PC-3 (cell line): ENCODE data around the gene TYW3. TPM values are rescaled to one million over a fixed set of nuclear protein-coding genes. Genes with fewer than 3 reads are reported as not detected.

Source experiments
- ATAC-seq: fragments of 200-7000 bp; cut with Tn5 transposase; 2 replicates; pipeline ENCODE4 v1.9.1; 2020; ENCODE audit warnings: mild to moderate bottlenecking, moderate library complexity
- BruUV-seq: library from RNA; stranded (reverse); fragments of 400-500 nt; replicated peaks from 2 replicates; lab custom pipeline; 2021; lab: Mats Ljungman, UMichigan
- CTCF ChIA-PET: fragments of 300-600 bp; sonication (Branson Sonifier 250); formaldehyde crosslinking; loops from one replicate; lab custom pipeline; 2022; ENCODE audit warnings: antibody characterized with exemption; lab: Charles Lee
- POLR2A ChIA-PET: fragments of 300-600 bp; sonication (Branson Sonifier 250); formaldehyde crosslinking; loops from one replicate; lab custom pipeline; 2022; ENCODE audit warnings: antibody characterized with exemption; ENCODE audit not compliant: unreplicated experiment; lab: Charles Lee
- DNase-seq: peaks from one replicate; pipeline ENCODE4 v3.0.0-alpha.2; 2015
- H2AFZ ChIP-seq: fragments of 300-600 bp; sonication (generic); 2 replicates; pipeline ENCODE4 v1.6.0; 2016; ENCODE audit warnings: antibody characterized with exemption, low read length
- H3F3A ChIP-seq: fragments of 300-600 bp; sonication (generic); one replicate; pipeline ENCODE4 v1.6.0; 2017; ENCODE audit warnings: antibody characterized with exemption, low read length, control low read depth, mild to moderate bottlenecking; ENCODE audit not compliant: unreplicated experiment
- H3K27ac ChIP-seq: fragments of 300-600 bp; sonication (generic); 2 replicates; pipeline ENCODE4 v1.5.1; 2016; ENCODE audit warnings: mild to moderate bottlenecking, low read length
- H3K27me3 ChIP-seq: fragments of 300-600 bp; sonication (generic); 2 replicates; pipeline ENCODE4 v1.6.1; 2016; ENCODE audit warnings: low read length, mixed read lengths
- H3K36me3 ChIP-seq: fragments of 300-600 bp; sonication (generic); 2 replicates; pipeline ENCODE4 v1.6.1; 2016; ENCODE audit warnings: low read depth, mixed run types, low read length, mixed read lengths
- H3K4me1 ChIP-seq: fragments of 300-600 bp; sonication (generic); 2 replicates; pipeline ENCODE4 v1.5.1; 2016; ENCODE audit warnings: low read length; ENCODE audit not compliant: insufficient read depth
- H3K4me2 ChIP-seq: fragments of 300-600 bp; sonication (generic); 2 replicates; pipeline ENCODE4 v1.6.0; 2016; ENCODE audit warnings: low read length
- H3K4me3 ChIP-seq: fragments of 300-600 bp; sonication (generic); 2 replicates; pipeline ENCODE4 v1.5.1; 2016; ENCODE audit warnings: mild to moderate bottlenecking, low read length, mixed read lengths
- H3K79me2 ChIP-seq: fragments of 300-600 bp; sonication (generic); 2 replicates; pipeline ENCODE4 v1.6.1; 2017; ENCODE audit warnings: low read length, mixed read lengths
- H3K9ac ChIP-seq: fragments of 300-600 bp; sonication (generic); 2 replicates; pipeline ENCODE4 v1.6.0; 2016; ENCODE audit warnings: mild to moderate bottlenecking, low read length
- H3K9me2 ChIP-seq: fragments of 300-600 bp; sonication (generic); replicated peaks from 2 replicates; pipeline ENCODE4 v1.6.1; 2016; ENCODE audit warnings: mixed run types, low read length, mixed read lengths
- H3K9me3 ChIP-seq: fragments of 300-600 bp; sonication (generic); 2 replicates; pipeline ENCODE4 v1.6.1; 2016; ENCODE audit warnings: low read length, mixed read lengths
- H4K20me1 ChIP-seq: fragments of 300-600 bp; sonication (generic); 2 replicates; pipeline ENCODE4 v1.6.1; 2016; ENCODE audit warnings: low read length, mixed read lengths
- EZH2 ChIP-seq: fragments of 300-600 bp; sonication (generic); IDR thresholded peaks from one replicate; pipeline ENCODE4 v1.6.1; 2017; ENCODE audit warnings: antibody characterized with exemption, mild to moderate bottlenecking, low read length; ENCODE audit not compliant: unreplicated experiment
- EZH2phosphoT487 ChIP-seq: fragments of 300-600 bp; sonication (generic); IDR thresholded peaks from 2 replicates; pipeline ENCODE4 v1.6.1; 2018; ENCODE audit warnings: mild to moderate bottlenecking, antibody characterized with exemption, low read length, borderline replicate concordance
- intact Hi-C: fragments of 100-400 bp; cut with micrococcal nuclease; formaldehyde crosslinking; loops from 2 replicates; pipeline ENCODE4 v1.9.0; 2023
- total RNA-seq: library from RNA; depleted of rRNA; stranded (reverse); fragments of >200 nt; gene quantifications from 2 replicates; pipeline ENCODE4 v1.2.3, GENCODE V29; 2014
- TF ChIP-seq, protein P1 (sequence below): fragments of 300-600 bp; sonication (generic); conservative IDR thresholded peaks from 2 replicates; pipeline ENCODE4 v1.5.1; 2017; ENCODE audit warnings: antibody characterized with exemption, low read depth, mild to moderate bottlenecking, low read length

Gene TYW3
- total RNA-seq, 1 experiment from 2014 or later = 21.2 TPM

DNA sequence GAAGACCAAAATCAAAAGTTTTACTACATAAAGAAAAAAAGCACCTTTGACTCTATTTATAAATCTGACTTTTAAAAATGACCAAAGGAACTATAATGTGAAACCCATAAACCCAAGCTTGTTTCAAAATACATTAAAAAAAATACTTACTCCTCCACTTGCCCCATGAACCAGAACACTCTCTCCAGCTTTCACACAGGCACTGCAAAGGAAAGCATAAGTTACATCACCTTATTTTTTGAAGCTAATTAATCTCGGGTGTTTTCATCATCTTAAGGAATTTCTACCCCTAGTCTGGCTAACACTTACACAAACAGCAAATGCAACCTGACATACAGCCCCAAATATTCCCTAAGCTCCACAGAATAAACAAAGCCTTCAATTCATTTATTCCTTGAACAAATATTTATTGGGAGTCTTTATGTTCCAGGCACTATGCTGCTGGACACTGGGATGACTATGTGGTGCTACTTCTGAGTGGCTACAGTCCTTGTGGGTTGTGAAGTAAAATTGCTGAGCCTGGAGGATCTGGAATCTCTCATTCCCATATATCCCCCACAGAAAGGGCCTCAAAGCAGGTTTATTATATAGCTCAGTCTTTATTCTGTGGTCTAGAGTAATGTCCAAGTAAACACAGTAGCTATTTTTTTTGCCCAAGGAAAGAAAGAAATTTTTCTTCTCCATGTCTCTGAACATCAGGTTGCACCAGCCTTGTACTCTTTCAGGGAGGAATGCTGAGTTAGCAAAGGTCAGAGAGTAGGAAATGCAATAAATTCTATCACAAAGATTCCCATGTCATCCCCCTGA lies 18.3 kb upstream of the TYW3 start:
- BruUV-seq = no TSS peak
- intact Hi-C loops = no loop called here
- Histone ChIP-seq H3F3A (no peaks in the 10 kb centered on the region), H3K9ac (no peak overlapping the region), H3K9me2 (no peaks in the 10 kb centered on the region), H3K79me2 (no peaks in the 10 kb centered on the region), H3K4me2 (no peak overlapping the region), H3K4me3 (no peak overlapping the region), H3K9me3 (no peaks in the 10 kb centered on the region), H3K4me1 (no peaks in the 10 kb centered on the region), H3K27me3 (no peaks in the 10 kb centered on the region), H4K20me1 (no peaks in the 10 kb centered on the region), H3K36me3 (peaks cover 34% of the 10 kb centered on the region; the same call in 1 of the 2 replicates), H3K27ac (no peak overlapping the region), H2AFZ (no peak overlapping the region)
- no peak; the same call in 1 of the 2 replicates for ATAC-seq
- ChIA-PET POLR2A (no interaction called here), CTCF (no interaction called here)
- no peak for DNase-seq
- no peak for TF ChIP-seq EZH2
- TF ChIP-seq, protein P1, sequence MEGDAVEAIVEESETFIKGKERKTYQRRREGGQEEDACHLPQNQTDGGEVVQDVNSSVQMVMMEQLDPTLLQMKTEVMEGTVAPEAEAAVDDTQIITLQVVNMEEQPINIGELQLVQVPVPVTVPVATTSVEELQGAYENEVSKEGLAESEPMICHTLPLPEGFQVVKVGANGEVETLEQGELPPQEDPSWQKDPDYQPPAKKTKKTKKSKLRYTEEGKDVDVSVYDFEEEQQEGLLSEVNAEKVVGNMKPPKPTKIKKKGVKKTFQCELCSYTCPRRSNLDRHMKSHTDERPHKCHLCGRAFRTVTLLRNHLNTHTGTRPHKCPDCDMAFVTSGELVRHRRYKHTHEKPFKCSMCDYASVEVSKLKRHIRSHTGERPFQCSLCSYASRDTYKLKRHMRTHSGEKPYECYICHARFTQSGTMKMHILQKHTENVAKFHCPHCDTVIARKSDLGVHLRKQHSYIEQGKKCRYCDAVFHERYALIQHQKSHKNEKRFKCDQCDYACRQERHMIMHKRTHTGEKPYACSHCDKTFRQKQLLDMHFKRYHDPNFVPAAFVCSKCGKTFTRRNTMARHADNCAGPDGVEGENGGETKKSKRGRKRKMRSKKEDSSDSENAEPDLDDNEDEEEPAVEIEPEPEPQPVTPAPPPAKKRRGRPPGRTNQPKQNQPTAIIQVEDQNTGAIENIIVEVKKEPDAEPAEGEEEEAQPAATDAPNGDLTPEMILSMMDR = no peak
- TF ChIP-seq EZH2phosphoT487 = no peak

DNA sequence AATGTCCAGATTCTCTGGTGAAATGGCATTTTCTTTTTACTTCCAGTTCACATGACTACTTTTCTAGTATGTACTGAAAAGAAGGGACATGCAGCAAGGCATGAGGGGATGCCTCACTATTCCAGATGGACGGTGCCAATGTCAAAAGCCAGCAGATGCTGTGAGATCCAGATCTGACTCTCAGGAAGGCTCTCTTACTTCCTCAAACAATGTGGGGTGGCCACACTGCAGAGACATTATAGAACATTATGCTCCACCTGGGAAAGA lies 17.8 kb upstream of the TYW3 start:
- peaks cover 34% of the 10 kb centered on the region; the same call in 1 of the 2 replicates for H3K36me3 ChIP-seq
- BruUV-seq = no TSS peak
- no peak overlapping the region for H3K4me3 ChIP-seq
- H3F3A ChIP-seq = no peaks in the 10 kb centered on the region
- H3K9me3 ChIP-seq = no peaks in the 10 kb centered on the region
- H2AFZ ChIP-seq = no peak overlapping the region
- H3K9me2 ChIP-seq = no peaks in the 10 kb centered on the region
- no peaks in the 10 kb centered on the region for H3K4me1 ChIP-seq
- no peaks in the 10 kb centered on the region for H3K79me2 ChIP-seq
- intact Hi-C loops = no loop called here
- H3K27me3 ChIP-seq = no peaks in the 10 kb centered on the region
- ATAC-seq = no peak
- no peak overlapping the region for H3K27ac ChIP-seq
- no peak overlapping the region for H3K4me2 ChIP-seq
- TF ChIP-seq EZH2phosphoT487 (no peak), EZH2 (no peak)
- TF ChIP-seq, protein P1 = no peak
- POLR2A ChIA-PET = no interaction called here
- no peaks in the 10 kb centered on the region for H4K20me1 ChIP-seq
- no peak overlapping the region for H3K9ac ChIP-seq
- CTCF ChIA-PET = no interaction called here
- DNase-seq = no peak

DNA sequence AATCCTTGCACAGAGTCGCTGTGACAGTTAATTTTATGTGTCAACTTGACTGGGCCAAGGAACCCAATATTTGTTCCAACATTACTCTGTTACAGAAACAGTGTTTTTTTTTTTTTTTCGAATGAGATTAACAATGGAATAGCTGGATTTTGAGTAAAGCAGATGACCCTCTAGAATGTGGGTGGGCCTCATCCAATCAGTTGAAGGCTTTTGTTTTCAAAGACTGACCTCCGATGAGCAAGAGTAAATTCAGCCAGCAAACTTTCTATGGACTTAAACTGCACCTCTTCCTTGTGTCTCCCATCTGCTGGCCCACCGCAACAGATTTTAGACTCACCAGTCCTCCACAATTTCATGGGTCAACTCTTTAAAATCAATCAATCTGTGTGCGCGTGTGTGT lies 17.1 kb upstream of the TYW3 start:
- peaks cover 40% of the 10 kb centered on the region for H3K36me3 ChIP-seq
- TF ChIP-seq, protein P1 = no peak
- TF ChIP-seq EZH2 = no peak
- TF ChIP-seq EZH2phosphoT487 = no peak
- intact Hi-C loops = no loop called here
- ChIA-PET CTCF (no interaction called here), POLR2A (no interaction called here)
- H3K4me2 ChIP-seq = no peak overlapping the region
- no TSS peak for BruUV-seq
- H4K20me1 ChIP-seq = no peaks in the 10 kb centered on the region
- H3K4me3 ChIP-seq = no peak overlapping the region
- no peak overlapping the region for H2AFZ ChIP-seq
- no peaks in the 10 kb centered on the region for H3K9me2 ChIP-seq
- no peaks in the 10 kb centered on the region for H3F3A ChIP-seq
- no peak for DNase-seq
- H3K27me3 ChIP-seq = no peaks in the 10 kb centered on the region
- no peak overlapping the region for H3K27ac ChIP-seq
- no peak for ATAC-seq
- no peaks in the 10 kb centered on the region for H3K9me3 ChIP-seq
- no peak overlapping the region for H3K9ac ChIP-seq
- H3K4me1 ChIP-seq = no peaks in the 10 kb centered on the region
- no peaks in the 10 kb centered on the region for H3K79me2 ChIP-seq
